ENCODE measurements around the gene CHCHD6.

The CHCHD6 gene, protein sequence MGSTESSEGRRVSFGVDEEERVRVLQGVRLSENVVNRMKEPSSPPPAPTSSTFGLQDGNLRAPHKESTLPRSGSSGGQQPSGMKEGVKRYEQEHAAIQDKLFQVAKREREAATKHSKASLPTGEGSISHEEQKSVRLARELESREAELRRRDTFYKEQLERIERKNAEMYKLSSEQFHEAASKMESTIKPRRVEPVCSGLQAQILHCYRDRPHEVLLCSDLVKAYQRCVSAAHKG

DNA sequence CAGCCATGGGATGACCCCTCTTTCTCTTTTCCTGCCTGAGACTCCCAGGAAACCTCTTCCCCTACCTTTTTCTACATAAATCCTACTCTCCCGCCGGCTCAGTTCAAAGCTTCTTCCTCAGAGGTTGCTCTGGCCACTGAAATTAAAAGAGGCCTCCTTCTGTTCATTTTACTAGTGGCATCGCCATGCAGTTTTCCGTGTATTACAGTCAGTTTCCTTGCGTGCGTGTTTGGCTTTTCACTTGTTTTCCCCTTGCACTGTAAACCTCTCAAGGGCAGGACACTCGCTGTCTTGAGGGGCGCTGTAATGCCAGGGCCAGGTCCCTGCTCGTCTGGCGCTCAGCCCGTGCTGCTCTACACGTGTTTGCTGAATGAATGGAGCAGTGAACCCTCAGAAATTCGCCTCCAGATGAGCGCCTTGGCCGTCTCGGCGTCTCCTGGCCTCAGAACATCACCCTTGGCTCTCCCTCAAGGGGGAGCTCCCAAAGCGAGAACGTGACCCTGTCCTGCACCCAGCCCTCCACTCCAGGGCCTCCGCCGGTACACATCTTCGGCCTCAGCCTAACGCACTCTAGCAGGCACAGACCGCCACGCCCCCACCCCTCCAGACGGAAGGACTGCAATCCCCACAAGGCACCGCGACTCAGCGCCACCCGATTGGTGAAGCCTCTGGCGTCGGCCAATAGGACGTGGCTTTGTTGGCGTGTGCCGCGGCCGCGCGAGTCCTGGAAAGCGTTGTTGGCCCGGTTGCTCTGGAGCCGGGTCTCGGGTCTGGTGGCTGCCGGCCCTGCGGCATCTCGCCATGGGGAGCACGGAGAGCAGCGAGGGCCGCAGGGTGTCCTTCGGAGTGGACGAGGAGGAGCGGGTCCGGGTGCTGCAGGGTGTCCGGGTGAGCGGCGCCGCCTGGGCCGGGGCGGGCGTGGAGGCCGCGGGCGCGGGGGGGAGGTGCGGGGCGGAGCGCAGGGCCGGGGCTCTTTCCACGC, at the start of gene CHCHD6:
Gene CHCHD6 (plus strand): TSS at position 729 of the 982 bp plus-strand sequence. CDS start 73 bp downstream, at position 802.
- Histone ChIP-seq H3K27ac (peak within 1 kb of the TSS in 16 of 21 experiments; percentile 9 to 78 (median 50)), H3K4me3 (peak within 1 kb of the TSS; percentile 70 to 93 (median 83))

DNA sequence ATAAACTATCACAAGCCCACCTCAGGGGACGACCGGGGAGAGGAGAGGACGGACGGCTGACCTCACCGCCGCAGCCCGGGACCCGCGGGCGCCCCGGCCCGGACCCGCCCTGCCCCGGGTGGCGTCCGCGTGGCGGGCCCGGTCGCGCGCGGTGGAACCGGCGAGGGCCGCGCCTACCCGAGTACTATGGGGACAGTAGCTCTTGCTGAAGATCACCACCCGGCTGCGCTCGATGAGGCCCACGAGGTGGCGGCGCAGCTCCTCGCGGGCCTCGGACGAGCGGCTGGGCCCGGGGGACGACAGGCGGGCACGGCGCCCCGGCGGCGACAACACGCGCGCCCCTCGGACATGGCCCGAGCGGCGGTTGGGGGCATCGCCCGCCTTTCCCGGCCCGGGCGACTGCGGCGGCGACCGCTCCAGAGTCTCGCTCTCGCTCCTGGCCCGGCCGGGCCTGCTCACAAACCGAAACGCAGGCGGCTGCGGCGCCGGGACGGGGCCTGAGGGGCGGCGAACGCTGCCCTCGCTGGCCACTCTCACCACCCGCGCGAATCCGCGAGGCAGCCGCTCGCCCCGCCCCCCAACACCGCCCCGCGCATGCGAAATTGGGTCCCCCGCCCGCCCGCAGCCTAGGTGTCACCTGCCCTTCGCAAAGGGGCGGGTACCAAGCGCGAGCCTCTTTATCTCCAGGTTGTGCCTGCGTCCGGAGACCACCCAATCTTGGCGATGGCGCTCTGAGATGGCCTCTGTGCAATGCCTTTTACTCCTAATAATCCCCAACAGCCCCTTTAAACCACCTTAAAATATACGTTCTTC, 49.3 kb upstream of the CHCHD6 start, which contains the start of gene TXNRD3:
Gene TXNRD3 (minus strand): TSS at position 554 of the 813 bp plus-strand sequence.
- Histone ChIP-seq H3K27ac (peak within 1 kb of the TSS; percentile 45 to 95 (median 79)), H3K4me3 (peak within 1 kb of the TSS; percentile 61 to 84 (median 76))

DNA sequence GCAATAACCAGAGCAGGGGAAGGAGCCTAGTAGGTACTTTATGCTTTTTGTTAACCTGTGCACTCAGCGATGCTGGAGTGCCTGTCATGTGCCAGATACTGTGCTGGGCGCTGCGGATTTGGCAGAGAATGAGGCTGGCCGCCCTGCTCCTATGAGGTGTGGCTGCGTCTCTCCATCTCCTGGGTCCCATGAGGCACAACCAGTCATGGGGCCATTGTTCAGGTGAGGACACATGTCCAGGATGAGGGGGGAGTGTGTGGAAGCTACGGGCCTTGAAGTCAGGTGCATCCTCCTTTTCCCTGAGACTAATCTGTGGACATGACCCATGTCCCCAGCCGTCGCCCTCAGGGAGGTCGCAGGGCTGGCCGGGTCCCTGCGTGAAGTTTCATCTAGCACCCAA, 48.2 kb upstream of the CHCHD6 start:
- H3K27ac ChIP-seq, result no peak overlapping the region
- no peak overlapping the region for H3K4me3 ChIP-seq

DNA sequence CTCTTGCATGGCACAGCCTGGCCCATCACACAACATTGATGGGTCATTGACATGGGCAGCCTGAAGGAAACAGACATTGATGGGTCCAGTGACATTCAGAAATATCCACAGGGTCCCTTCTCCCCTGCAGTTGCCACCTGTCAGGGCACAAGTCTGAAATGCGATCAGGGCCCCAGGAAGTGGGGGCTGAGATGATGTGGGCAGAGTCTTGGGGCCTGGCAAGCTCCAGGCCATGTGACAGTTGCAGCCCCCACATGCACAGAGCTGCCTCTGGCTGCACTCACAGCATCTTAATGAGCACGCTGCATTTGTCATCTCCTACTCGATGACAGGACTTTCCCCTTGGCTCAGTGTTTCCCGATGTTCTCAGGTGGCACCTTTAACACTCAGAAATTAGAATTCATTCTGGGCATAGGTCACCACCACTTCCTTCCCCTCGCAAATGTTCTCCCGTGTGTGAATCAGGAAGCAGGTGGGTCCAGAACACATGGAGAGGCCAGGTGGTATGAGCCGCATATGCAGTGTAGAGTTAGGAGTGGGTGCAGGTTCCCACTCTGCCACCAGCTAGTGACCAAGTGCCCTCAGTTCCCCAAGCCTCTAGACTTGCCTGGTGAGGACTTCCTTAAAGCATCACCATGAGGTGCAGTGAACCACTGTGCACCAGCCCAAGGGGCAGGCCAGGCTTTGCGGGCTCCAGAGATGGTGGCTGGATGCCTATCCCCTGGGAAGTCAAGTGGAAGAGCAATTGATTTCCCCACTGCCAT, 47.5 kb upstream of the CHCHD6 start:
- Histone ChIP-seq H3K27ac (no peak overlapping the region), H3K4me3 (no peak overlapping the region)

DNA sequence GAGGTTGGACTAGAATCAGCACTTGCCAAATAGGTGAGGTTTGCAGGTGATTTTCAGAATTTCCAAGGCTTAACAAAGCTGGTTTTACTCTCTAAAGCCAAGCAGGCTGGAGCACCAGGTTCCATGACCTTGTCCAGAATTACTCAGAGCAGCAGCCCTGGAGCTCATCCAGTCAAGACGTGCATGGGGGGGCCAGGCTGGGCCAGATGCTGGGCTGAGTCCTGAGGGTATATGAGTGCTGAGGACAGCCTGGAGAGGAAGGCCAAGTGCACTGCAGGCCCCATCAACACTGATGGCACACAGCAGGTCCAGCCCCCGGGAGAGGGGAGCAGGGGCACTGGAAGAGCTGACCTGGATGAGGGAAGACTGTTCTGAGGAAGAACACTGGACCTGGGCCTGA, 46.1 kb upstream of the CHCHD6 start:
- Histone ChIP-seq H3K4me3 (no peak overlapping the region), H3K27ac (no peak overlapping the region)

DNA sequence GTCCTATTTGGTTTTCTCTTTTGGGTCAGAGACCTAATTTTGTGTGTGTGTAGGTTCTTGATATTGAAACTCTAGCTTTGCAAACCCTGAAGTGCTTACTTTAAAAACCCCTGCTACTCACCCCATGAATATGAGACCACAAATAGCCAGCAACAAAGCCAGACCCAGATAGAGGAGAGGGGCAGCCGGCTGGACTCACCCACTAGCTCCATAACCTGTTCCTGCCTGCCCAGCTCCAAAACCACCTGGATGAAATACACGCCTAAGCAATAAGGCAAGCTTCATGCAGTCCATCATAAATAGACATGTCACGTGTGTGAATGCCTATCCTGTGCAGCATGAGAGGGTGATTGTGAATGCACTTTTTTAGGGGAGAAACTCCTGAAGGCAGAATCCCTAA, 45.5 kb upstream of the CHCHD6 start:
- H3K4me3 ChIP-seq, result no peak overlapping the region
- no peak overlapping the region for H3K27ac ChIP-seq

DNA sequence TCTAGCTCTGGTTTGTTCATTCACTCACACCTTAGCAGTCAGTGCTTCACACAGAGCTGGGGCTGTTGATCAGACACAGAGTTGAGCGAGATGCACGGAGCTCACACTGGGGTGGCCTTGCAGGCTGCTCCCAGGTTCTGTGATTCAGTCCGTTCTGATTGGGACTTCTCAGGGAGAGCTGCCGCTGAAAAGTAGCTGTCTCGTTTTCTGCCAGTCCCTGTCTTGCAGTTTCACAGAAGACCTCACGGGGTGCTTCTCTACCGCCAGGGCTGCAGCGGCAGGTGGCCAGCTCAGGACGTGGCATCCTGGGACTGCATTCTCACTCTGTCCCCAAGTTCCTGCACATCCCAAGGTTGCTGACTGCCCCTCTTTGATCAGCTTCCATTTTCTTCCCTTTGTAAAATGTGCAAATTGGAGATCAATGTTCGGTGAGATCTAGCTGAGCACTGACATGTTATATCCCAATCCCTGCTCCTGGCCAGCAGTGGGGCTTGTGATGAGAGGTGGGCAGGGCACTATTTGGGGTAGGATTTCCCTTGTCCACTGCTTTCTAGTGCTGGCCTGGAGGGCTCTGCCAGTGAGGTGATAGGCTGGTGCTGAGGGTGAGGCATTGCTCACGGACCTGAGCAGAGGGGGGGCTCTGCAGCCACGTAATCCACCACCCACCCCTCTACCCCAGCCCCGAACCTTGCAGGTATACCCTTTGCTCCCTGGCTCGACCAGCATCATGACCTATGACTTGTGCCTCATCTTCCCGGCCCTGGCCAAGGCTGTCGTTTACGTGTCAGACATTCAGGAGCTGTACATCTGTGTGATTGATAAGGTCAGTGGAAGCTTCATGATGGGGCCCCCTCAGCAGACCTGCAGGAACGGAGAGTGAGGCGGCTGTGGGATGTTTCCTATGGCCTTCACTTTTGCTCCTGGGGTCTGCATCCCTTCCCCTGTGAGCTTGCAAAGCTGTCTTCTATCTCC, 43.8 kb upstream of the CHCHD6 start:
- Histone ChIP-seq H3K4me3 (no peak overlapping the region), H3K27ac (no peak overlapping the region)

DNA sequence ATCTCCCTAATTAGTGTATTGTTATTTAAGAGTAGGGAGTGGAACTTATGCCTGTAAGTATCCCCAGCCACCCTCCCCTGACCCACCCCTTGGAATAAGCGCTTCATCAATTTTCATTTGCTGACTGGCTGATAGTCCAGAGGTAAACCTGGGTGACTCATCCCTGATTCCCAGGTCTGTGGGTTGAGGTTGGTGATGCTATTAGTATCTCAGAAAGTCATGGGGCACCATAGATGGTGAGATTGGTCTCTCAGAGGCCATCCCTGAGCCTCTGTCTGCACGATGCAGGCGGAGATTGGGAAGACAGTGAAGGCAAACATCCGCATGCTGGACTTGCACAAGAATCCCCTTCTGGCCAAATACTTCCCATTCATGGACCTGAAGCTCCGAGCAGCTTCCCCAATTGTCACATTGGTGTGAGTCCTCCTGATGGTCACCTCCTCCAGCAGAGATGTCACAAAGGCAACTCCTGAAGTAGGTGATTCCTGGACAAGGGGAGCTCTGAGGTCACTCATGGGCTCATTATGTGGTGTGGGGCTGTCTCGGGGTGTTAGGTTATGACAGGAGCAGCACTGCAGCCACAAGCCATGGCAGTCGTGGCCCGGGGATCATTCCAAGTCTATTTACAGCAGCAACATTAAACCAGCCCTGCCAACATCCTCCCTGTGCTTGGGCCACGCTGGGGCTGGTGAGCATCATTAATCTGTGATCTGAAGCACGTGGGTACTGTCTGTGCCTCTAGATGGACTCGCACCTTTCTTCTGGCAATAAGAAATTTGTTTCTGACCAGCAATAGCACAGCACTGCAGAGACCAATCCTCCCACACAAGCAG, 42.3 kb upstream of the CHCHD6 start:
- no peak overlapping the region for H3K4me3 ChIP-seq
- no peak overlapping the region for H3K27ac ChIP-seq

DNA sequence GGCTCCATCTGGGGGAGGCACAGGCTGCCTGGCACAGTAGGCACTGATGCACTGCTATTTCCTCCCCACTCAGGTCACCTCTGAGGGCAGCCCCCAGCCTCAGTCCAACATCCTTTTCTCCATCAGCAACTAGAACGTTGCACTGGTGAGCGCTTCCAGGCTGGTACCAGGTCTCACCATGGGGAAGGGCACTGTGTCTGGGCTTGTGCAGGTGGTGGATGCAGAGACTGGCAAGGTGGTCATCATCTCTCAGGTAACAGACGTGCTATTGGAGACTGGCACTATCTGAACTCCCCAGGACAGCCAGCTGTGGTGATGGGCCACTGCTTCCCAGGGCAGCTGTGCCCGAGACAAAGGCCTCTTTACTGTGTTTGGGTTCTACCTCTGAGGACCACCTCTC, 40.8 kb upstream of the CHCHD6 start:
- Histone ChIP-seq H3K4me3 (no peak overlapping the region), H3K27ac (no peak overlapping the region)

DNA sequence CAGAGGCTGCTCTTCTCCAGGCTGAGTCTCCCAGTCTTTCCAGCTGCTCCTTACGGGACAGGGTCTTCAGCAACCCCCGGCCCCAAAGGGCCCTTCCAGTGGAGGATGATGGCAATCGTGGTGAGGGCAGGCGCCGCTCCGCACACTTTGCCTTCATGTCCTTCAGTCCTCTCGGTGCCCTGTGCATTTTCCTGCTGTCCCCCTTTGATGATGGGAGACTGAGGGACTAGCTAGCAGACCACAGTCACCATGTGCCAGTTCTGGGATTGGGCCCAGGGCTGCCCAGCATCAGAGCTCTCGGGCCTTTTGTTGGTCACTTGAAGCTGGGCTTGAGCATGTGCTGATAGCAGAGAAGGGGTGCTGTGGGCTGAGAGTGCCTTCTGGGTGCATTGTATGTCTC, 40.3 kb upstream of the CHCHD6 start:
- Histone ChIP-seq H3K27ac (no peak overlapping the region), H3K4me3 (no peak overlapping the region)

DNA sequence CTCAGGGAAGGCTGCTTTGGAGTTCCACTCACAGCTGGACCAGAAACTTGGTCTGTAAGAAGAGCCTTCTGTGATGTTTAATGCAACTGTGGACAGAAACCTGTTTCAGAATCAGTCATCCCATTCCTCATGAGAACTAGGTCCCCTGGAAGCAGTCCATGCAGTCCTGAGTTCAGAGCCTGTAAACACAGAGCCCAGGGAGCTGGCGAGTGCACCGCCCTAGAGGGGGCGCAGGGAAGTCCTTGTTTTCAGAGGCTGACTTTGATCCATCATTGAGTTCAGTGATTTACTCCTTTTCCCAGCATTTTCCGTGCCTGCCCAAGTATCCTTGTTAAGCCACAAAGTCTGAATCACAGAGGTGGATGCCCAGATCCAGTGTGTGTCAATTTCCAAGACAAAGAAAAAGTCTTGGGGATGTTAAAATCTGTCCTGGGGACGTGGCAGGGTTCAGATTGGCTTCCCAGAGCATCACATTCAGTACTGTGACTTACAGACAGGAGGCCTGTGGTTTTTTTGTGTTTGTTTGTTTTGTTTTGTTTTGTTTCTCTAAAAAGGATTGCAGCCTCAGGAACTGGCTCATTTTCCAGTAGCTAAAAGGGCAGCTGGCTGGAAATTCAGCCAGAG, 39.3 kb upstream of the CHCHD6 start:
- Histone ChIP-seq H3K27ac (no peak overlapping the region), H3K4me3 (no peak overlapping the region)

DNA sequence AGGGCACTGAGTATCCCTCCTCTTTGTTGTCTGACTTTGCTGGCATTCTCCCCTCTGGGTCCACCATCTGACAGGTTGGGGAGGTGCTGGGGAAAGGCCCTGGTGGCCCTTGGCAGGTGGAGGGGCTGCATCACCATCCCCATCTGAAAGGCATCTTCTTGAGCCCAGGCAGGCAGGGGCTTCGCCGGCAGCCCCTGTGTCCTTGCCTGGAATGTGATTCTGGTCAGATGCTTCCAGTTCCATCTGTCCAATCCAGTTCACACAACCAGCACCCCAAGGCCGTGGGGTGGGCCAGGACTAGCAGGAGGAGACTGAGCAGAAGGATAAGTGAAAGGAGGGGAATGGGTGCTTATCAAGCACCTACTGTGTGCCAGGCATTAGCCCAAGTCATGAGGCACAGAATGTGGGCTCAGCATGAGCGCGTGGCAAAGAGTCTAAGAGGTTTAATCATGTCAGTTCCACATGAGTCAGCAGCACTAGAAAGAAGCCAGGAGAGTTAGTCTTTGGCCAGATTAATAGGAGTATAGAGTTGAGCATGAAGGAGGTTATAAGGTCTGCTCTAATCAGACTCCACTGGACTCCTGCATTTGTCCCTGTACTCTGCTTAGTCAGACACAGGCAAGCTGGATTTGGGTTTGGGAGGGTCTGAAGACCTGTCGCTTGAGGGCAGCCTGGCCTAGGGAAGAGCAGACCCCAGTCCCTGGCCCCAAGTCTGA, 38.7 kb upstream of the CHCHD6 start:
- no peak overlapping the region for H3K4me3 ChIP-seq
- H3K27ac ChIP-seq, result no peak overlapping the region

DNA sequence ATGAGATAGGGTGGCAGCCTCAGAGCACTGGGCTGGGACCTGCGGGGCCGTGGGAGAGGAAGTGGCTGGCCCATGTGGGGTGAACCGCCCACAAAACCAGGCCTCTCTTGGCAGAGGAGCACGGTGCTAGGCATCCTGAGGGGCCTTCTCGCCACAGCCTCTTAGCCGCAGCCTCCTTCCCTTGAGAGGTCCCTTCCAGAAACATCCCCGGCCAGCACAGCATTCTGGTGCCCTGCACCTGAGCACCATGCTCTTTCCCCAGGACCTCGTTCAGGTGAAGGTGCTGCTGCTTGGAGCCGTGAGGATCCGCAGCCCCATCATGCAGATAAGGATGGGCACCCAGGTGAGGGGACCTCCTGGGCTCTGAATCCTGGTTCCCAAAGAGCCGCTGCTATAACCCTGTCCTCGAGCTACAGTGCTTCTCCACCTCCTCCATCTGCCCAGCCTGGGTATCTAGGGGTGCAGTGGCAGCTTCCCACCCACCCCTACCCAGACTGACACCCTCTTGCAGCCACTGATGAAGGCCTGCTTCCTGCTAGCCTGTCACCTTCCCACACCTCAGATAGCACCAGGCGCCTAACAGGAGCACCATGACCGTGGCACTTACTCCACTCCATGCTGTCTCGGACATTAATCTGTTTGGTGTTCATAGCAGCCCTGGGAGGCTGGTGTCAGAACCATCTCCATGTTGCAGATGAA, 37.9 kb upstream of the CHCHD6 start:
- H3K27ac ChIP-seq, result no peak overlapping the region
- no peak overlapping the region for H3K4me3 ChIP-seq

DNA sequence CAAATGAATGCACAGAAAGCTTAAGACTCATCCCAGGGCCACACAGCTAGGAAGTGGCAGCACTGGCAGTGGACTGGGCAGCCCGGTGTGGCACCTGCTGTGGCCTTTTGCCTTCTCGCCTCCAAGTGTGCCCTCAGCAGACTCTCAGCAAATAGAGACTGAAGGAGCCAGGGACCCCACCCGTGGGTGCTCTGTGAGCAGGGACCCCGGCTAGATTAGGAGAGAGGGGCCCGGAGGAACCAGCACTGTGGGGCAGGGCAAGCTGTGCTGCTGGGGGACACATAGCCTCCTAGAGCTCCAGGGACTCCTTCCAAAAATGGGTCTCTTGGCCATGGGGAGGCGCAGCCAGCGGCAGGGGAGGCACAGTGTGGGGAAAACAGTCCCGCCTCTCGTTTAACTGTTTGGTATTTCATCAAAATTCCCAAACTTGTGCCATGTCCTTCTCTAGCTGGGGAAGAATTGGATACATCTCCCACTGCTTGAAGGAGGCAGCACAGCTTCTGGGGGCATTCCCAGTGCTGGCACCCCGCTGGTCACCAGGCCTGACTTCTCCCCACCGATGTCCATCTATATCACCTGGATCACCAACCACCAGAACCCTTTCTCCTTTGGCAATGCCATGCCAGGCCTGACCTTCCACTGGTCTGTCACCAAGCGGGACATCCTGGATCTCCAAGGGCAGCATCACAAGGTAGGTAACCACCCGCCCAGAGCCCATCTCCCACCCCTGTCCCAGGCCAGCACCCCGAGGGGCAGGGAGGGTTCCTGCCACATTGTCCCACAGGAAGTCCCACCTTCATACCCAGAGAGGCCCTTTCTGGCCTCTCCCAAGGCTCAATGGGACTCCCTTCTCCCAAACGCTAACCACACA, 37.1 kb upstream of the CHCHD6 start:
- no peak overlapping the region for H3K27ac ChIP-seq
- H3K4me3 ChIP-seq, result no peak overlapping the region
